ENCODE data around the gene UBR4. TPM values are rescaled to one million over a fixed set of nuclear protein-coding genes. Genes with fewer than 3 reads are reported as not detected.

The UBR4 gene
- total RNA-seq, 2 experiments from 2014 or later, result 133 TPM

DNA sequence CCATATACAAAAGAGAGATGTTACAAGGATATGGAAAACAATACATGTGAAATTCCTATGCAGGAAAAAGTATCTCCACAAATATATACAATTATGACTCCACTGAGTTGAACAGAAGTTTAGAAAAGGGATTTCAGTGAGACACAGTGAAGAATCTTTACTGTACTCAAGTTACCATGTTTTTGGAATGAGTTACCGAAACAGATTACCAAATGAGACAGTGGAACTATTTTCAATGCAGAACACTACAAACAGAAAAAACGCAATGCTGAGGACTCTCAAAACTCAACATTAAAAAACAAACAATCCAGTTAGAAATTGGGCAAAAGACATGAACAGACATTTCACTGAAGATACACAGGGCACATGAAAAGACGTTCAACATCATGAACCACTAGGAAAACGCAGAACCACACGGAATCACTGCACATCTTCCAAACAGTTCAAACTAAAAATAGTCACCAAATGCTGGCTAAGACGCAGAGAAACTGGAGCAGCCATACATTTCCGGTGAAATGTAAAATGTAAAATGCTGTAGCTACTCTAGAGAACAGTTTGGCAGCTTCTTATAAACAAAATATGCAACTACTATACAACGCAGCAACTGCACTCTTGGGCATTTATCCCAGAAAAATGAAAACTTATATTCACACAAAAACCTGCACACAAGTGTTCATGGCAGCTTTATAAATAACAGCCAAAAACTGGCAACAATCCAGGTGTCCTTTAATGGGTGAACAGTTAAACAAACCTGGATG lies 118.7 kb downstream of the UBR4 start:
- no peak for ATAC-seq

DNA sequence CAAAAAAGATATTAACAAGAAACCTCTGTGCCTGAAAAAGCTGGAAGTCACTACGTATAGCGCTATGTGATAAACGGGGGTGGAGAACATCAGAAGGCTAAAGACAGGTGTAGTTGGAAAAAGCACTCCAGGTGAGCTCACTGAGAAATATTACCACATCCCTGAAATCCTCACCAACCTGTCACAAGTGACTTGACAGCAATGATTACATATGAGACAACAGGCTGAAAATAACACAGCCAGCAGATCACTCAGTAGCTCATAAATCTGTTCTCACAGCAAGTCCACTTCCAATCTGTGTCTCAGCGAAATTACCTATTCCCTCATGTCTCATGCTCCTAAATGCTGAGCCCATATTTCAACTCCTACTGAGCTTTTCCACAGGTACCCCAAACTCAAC lies 120.5 kb downstream of the UBR4 start:
- no peak overlapping the region for H3K27ac Mint-ChIP-seq
- ChIA-PET POLR2A (interaction anchor here (1.2 to 2.2 kb wide), 2 partner anchors 13 to 36 kb away, joined by 3 to 7 read pairs; no protein-coding TSS in a partner anchor), CTCF (interaction anchor here (0.9 to 4.4 kb wide), 5 partner anchors 15 to 205 kb away, joined by 3 to 18 read pairs (median 5); no protein-coding TSS in a partner anchor)
- intact Hi-C loops (cut with micrococcal nuclease), result no loop called here
- DNase-seq (no peak), ATAC-seq (no peak)
- H3K4me1 Mint-ChIP-seq (ENCODE audit: low read depth), result peaks cover 18% of the 10 kb centered on the region
- peaks cover 74% of the 10 kb centered on the region for H3K36me3 Mint-ChIP-seq (ENCODE audit: low read depth)
- H3K4me3 Mint-ChIP-seq, result no peak overlapping the region
- TF ChIP-seq, protein P1, sequence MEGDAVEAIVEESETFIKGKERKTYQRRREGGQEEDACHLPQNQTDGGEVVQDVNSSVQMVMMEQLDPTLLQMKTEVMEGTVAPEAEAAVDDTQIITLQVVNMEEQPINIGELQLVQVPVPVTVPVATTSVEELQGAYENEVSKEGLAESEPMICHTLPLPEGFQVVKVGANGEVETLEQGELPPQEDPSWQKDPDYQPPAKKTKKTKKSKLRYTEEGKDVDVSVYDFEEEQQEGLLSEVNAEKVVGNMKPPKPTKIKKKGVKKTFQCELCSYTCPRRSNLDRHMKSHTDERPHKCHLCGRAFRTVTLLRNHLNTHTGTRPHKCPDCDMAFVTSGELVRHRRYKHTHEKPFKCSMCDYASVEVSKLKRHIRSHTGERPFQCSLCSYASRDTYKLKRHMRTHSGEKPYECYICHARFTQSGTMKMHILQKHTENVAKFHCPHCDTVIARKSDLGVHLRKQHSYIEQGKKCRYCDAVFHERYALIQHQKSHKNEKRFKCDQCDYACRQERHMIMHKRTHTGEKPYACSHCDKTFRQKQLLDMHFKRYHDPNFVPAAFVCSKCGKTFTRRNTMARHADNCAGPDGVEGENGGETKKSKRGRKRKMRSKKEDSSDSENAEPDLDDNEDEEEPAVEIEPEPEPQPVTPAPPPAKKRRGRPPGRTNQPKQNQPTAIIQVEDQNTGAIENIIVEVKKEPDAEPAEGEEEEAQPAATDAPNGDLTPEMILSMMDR (IDR thresholded peaks at IDR 0.05), result no peak
- no peaks in the 10 kb centered on the region for H3K9me3 Mint-ChIP-seq
- H3K27me3 Mint-ChIP-seq, result no peaks in the 10 kb centered on the region

More for the DNA sequence above, 118.7 kb downstream of the UBR4 start:
- H3K4me1 Mint-ChIP-seq (ENCODE audit: low read depth), result peaks cover 18% of the 10 kb centered on the region
- DNase-seq, result no peak
- no peak overlapping the region for H3K4me3 Mint-ChIP-seq
- no peaks in the 10 kb centered on the region for H3K9me3 Mint-ChIP-seq
- intact Hi-C loops (cut with micrococcal nuclease), result no loop called here
- ChIA-PET CTCF (interaction anchor here (1.4 kb wide), 1 partner anchor 563 kb away, joined by 3 read pairs; no protein-coding TSS in a partner anchor), POLR2A (no interaction called here)
- TF ChIP-seq, protein P1 (IDR thresholded peaks at IDR 0.05), result no peak
- peaks cover 71% of the 10 kb centered on the region for H3K36me3 Mint-ChIP-seq (ENCODE audit: low read depth)
- no peak overlapping the region for H3K27ac Mint-ChIP-seq
- no peaks in the 10 kb centered on the region for H3K27me3 Mint-ChIP-seq

DNA sequence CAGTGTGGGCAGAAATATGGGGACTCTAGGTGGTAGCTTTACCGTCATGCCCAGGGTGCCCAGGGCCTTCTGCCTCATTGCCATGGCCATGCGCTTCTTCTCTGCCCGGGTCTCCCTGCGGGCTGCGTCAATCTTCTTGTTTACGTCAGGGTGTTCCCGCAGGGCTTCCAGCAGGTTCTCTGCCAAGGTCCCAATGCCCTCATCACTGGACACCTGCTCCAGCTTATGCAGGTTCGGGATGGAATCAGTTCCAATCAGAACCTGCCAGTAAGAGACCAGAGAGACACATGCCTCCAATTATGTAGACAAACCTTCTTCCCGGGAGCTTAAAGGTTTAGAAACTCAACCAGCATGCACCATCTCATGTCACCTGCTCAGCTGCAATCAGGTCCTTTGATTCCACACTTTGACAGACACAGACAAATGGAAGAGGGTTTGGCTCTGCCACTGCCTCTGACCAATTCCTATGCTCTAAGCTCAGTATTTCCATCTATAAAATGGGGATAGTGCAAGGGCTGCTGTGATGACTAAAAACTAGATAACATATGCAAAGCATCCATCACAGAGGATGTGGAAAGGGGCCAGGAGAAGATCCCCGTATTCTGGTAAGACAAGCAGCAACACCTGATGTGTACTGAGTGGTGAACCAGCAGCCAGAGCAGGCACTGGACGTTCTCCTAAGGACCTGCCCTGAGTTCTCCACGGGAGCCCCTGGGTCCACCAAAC lies 121.2 kb downstream of the UBR4 start:
- POLR2A ChIA-PET, result interaction anchor here (1.0 to 2.2 kb wide), 4 partner anchors 11 to 37 kb away, joined by 3 to 7 read pairs (median 4); no protein-coding TSS in a partner anchor

DNA sequence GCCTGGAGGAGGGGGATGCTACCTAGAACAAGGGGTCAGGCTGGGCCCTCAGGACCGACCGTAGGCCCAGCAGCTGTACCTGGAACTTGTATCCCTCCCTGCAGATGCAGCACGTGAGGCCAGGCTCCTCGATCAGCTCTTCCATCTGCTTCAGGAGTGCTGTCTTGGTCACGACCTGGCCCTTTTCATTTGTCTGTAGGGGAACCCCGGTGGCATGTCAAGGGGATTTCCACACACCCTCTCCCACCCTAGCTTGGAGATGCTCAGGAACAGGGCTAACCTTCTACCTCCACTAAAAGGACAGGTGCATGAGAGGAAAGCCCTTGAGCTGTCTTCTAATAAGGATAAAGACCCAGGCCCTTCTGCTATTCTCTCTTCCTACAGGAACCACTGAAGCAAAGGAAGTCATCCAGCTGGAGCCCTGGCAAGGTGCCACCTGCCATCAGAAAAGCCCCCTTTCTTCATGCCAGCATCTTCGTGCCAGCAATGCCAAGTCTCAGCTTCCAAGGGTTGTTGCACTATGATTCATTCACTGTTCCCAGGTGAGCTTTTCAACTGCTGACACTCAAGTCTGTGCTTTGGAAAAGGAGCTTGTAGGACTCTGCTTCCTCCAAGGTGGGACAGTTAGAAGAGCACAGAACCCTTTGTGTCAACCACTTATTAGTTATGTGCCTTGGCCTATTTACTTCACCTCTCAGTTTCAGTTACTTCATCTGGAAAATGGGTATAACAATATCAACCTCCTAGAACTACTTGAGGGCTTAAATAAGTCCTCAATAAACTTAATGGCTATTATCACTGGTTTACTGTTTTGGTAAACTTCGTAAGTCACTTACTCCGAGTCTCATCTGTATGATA lies 122.1 kb downstream of the UBR4 start:
- H3K27ac Mint-ChIP-seq, result peak overlapping the region; percentile 65
- H3K27me3 Mint-ChIP-seq, result no peaks in the 10 kb centered on the region
- DNase-seq (peak; percentile 44), ATAC-seq (peak; percentile 73)
- ChIA-PET POLR2A (interaction anchor here (0.9 to 2.2 kb wide), 5 partner anchors 10 to 15 kb away, joined by 3 to 7 read pairs (median 3); no protein-coding TSS in a partner anchor), CTCF (interaction anchor here (1.0 to 4.4 kb wide), 7 partner anchors 13 to 204 kb away, joined by 3 to 18 read pairs (median 6); partner anchors contain the start of gene ALDH4A1)
- peaks cover 18% of the 10 kb centered on the region for H3K4me1 Mint-ChIP-seq (ENCODE audit: low read depth)
- peaks cover 74% of the 10 kb centered on the region for H3K36me3 Mint-ChIP-seq (ENCODE audit: low read depth)
- no peak overlapping the region for H3K4me3 Mint-ChIP-seq
- no peaks in the 10 kb centered on the region for H3K9me3 Mint-ChIP-seq
- TF ChIP-seq, protein P1 (IDR thresholded peaks at IDR 0.05), result no peak
- intact Hi-C loops (cut with micrococcal nuclease), result no loop called here

More for the DNA sequence above, 121.2 kb downstream of the UBR4 start:
- DNase-seq (no peak), ATAC-seq (no peak)
- H3K4me3 Mint-ChIP-seq, result no peak overlapping the region
- H3K27ac Mint-ChIP-seq, result no peak overlapping the region
- peaks cover 18% of the 10 kb centered on the region for H3K4me1 Mint-ChIP-seq (ENCODE audit: low read depth)
- no peaks in the 10 kb centered on the region for H3K27me3 Mint-ChIP-seq
- intact Hi-C loops (cut with micrococcal nuclease), result no loop called here
- H3K36me3 Mint-ChIP-seq (ENCODE audit: low read depth), result peaks cover 75% of the 10 kb centered on the region
- CTCF ChIA-PET, result interaction anchor here (1.0 to 4.4 kb wide), 5 partner anchors 16 to 205 kb away, joined by 3 to 18 read pairs (median 6); no protein-coding TSS in a partner anchor
- no peaks in the 10 kb centered on the region for H3K9me3 Mint-ChIP-seq
- TF ChIP-seq, protein P1 (IDR thresholded peaks at IDR 0.05), result no peak
